Measurements from ENCODE around the gene FIZ1.

The FIZ1 gene

DNA sequence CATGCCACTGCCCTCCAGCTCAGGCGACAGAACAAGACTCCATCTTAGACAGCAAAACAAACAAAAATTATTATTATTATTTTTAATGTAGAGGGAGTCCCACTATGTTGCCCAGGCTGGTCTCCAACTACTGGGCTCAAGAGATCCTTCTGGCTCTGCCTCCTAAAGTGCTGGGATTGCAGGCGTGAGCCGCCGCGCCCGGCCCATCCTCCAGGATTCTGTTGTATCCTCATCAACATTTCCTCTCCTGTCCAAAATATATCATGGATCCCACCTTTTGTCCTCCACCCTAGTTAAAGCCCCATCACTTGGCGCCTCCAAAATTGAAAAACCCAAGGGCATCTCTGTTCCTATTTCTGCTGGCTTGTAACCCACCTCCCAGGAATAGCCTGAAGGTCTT is 23.8 kb upstream of the FIZ1 start:
- H3K9me3 ChIP-seq (replicated peaks; ENCODE audit: insufficient read depth, low read length): no peaks in the 10 kb centered on the region
- H3K4me2 ChIP-seq (ENCODE audit: low read depth, low read length): no peak overlapping the region
- H3K79me2 ChIP-seq (ENCODE audit: low read length): no peaks in the 10 kb centered on the region; the same call in 1 of the 2 replicates
- no peak overlapping the region for H3K9ac ChIP-seq (ENCODE audit: low read length)
- peaks cover 8% of the 10 kb centered on the region; the same call in 1 of the 2 replicates for H3K27me3 ChIP-seq (replicated peaks; ENCODE audit: insufficient read depth, low read length)
- TF ChIP-seq EZH2phosphoT487 (IDR thresholded peaks at IDR 0.05; ENCODE audit: low read length) (no peak), EZH2 (optimal IDR thresholded peaks at IDR 0.05; ENCODE audit: low read depth, low read length) (no peak)
- TF ChIP-seq, protein P1, sequence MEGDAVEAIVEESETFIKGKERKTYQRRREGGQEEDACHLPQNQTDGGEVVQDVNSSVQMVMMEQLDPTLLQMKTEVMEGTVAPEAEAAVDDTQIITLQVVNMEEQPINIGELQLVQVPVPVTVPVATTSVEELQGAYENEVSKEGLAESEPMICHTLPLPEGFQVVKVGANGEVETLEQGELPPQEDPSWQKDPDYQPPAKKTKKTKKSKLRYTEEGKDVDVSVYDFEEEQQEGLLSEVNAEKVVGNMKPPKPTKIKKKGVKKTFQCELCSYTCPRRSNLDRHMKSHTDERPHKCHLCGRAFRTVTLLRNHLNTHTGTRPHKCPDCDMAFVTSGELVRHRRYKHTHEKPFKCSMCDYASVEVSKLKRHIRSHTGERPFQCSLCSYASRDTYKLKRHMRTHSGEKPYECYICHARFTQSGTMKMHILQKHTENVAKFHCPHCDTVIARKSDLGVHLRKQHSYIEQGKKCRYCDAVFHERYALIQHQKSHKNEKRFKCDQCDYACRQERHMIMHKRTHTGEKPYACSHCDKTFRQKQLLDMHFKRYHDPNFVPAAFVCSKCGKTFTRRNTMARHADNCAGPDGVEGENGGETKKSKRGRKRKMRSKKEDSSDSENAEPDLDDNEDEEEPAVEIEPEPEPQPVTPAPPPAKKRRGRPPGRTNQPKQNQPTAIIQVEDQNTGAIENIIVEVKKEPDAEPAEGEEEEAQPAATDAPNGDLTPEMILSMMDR (IDR thresholded peaks at IDR 0.05; ENCODE audit: low read length): no peak
- no peaks in the 10 kb centered on the region for H3K4me1 ChIP-seq (ENCODE audit: low read length)
- no peak overlapping the region for H3K4me3 ChIP-seq (ENCODE audit: low read length)
- no peaks in the 10 kb centered on the region for H4K20me1 ChIP-seq (ENCODE audit: insufficient read depth, low read length)
- no peak for DNase-seq
- no peak overlapping the region for H2AFZ ChIP-seq (ENCODE audit: low read length)
- H3K36me3 ChIP-seq (replicated peaks; ENCODE audit: insufficient read depth, low read length): no peaks in the 10 kb centered on the region
- H3K9me2 ChIP-seq (replicated peaks; ENCODE audit: insufficient read depth, low read length): no peaks in the 10 kb centered on the region
- 0 out of 2 replicates have a peak, but pooled peaks cover 9% of the 10 kb centered on the region for H3F3A ChIP-seq (ENCODE audit: insufficient read depth, low read length)
- H3K27ac ChIP-seq (ENCODE audit: low read length): no peak overlapping the region

DNA sequence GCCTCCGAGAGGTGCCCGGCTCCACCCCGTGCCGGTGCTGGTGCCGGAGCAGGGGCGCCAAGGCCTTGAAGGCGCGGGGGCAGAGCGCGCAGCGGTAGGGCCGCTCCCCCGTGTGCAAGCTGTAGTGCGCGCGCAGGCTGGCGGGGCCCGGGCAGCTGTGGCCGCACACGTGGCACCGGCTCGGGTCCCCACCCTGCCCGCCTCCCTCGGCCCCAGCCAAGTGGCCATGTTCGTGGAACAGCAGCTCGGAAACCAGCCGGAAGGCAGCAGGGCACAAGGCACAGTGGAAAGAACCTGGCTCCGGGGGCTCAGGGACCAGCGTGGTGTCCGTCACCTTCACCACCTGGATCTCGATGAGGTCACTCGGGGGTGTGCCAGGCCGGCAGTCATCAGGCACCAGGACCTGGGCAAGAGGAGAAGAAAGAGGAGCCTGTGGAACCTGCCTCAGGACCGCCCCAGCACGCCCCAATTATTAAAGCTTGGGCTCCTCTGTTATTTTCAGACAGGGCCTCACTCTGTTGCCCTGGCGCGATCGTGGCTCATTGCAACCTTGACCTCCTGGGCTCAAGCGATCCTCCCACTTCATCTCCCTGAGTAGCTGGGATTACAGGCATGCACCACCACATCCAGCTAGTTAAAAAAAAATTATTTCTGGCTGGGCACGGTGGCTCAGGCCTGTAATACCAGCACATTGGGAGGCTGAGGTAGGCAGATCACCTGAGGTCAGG is 23.1 kb upstream of the FIZ1 start:
- Histone ChIP-seq H3K4me2 (ENCODE audit: low read depth, low read length) (no peak overlapping the region), H3K4me3 (ENCODE audit: low read length) (no peak overlapping the region), H3K9me2 (replicated peaks; ENCODE audit: insufficient read depth, low read length) (no peaks in the 10 kb centered on the region), H3F3A (ENCODE audit: insufficient read depth, low read length) (0 out of 2 replicates have a peak, but pooled peaks cover 9% of the 10 kb centered on the region), H3K27me3 (replicated peaks; ENCODE audit: insufficient read depth, low read length) (peaks cover 8% of the 10 kb centered on the region; the same call in 1 of the 2 replicates), H3K9ac (ENCODE audit: low read length) (no peak overlapping the region), H4K20me1 (ENCODE audit: insufficient read depth, low read length) (no peaks in the 10 kb centered on the region), H3K27ac (ENCODE audit: low read length) (no peak overlapping the region), H3K79me2 (ENCODE audit: low read length) (no peaks in the 10 kb centered on the region; the same call in 1 of the 2 replicates), H2AFZ (ENCODE audit: low read length) (no peak overlapping the region), H3K9me3 (replicated peaks; ENCODE audit: insufficient read depth, low read length) (no peaks in the 10 kb centered on the region), H3K4me1 (ENCODE audit: low read length) (no peaks in the 10 kb centered on the region), H3K36me3 (replicated peaks; ENCODE audit: insufficient read depth, low read length) (no peaks in the 10 kb centered on the region)
- no peak for DNase-seq
- no peak for TF ChIP-seq EZH2phosphoT487 (IDR thresholded peaks at IDR 0.05; ENCODE audit: low read length)
- TF ChIP-seq, protein P1 (IDR thresholded peaks at IDR 0.05; ENCODE audit: low read length): no peak
- no peak for TF ChIP-seq EZH2 (optimal IDR thresholded peaks at IDR 0.05; ENCODE audit: low read depth, low read length)

GRCh38 chr19:55621673-55622231 is 22.4 kb upstream of the FIZ1 start:
- Histone ChIP-seq H3K9me3 (replicated peaks; ENCODE audit: insufficient read depth, low read length) (no peaks in the 10 kb centered on the region), H3K27me3 (replicated peaks; ENCODE audit: insufficient read depth, low read length) (peaks cover 5% of the 10 kb centered on the region; the same call in 1 of the 2 replicates), H3K4me1 (ENCODE audit: low read length) (no peaks in the 10 kb centered on the region), H3K9me2 (replicated peaks; ENCODE audit: insufficient read depth, low read length) (no peaks in the 10 kb centered on the region), H3K36me3 (replicated peaks; ENCODE audit: insufficient read depth, low read length) (no peaks in the 10 kb centered on the region), H3K9ac (ENCODE audit: low read length) (no peak overlapping the region), H4K20me1 (ENCODE audit: insufficient read depth, low read length) (no peaks in the 10 kb centered on the region), H3K79me2 (ENCODE audit: low read length) (no peaks in the 10 kb centered on the region; the same call in 1 of the 2 replicates), H3F3A (ENCODE audit: insufficient read depth, low read length) (0 out of 2 replicates have a peak, but pooled peaks cover 9% of the 10 kb centered on the region), H3K4me3 (ENCODE audit: low read length) (no peak overlapping the region), H3K27ac (ENCODE audit: low read length) (no peak overlapping the region), H3K4me2 (ENCODE audit: low read depth, low read length) (no peak overlapping the region), H2AFZ (ENCODE audit: low read length) (no peak overlapping the region)
- TF ChIP-seq EZH2 (optimal IDR thresholded peaks at IDR 0.05; ENCODE audit: low read depth, low read length) (no peak), EZH2phosphoT487 (IDR thresholded peaks at IDR 0.05; ENCODE audit: low read length) (no peak)
- TF ChIP-seq, protein P1 (IDR thresholded peaks at IDR 0.05; ENCODE audit: low read length): no peak
- no peak for DNase-seq
